ENCODE measurements around the gene CISTR. TPM values are rescaled to one million over a fixed set of nuclear protein-coding genes. Genes with fewer than 3 reads are reported as not detected.

CISTR gene
- total RNA-seq (2014; rRNA removed; shearing (Covaris generic)) (not detected in 2 replicates), polyA plus RNA-seq (2016; fragmentation: Nextera tagmentation; extraction: Ambion mirVana) (not detected in 2 replicates)
- long read RNA-seq, result 0 reads

GRCh38 chr12:53751336-53752191 is at the start of gene CISTR:
Gene CISTR, minus strand, starts transcription at chr12:53751979.
- H3K9me3 Mint-ChIP-seq, result no peaks in the 10 kb centered on the region
- H2AFZ ChIP-seq, result peak within 1 kb of the TSS; percentile 94
- H3K4me1 Mint-ChIP-seq, result peaks cover 3% of the 10 kb centered on the region
- H3K79me2 ChIP-seq (replicated peaks; ENCODE audit: insufficient read depth), result no peaks in the 10 kb centered on the region
- 0 out of 2 replicates have a peak, but pooled peaks cover 17% of the 10 kb centered on the region for H3F3A ChIP-seq (replicated peaks; ENCODE audit: low read depth)
- ATAC-seq, result peak; percentile 20
- H3K9me2 ChIP-seq (ENCODE audit: insufficient read depth), result no peaks in the 10 kb centered on the region
- H3K4me3 Mint-ChIP-seq, result no peak within 1 kb of the TSS
- H3K36me3 ChIP-seq (ENCODE audit: insufficient read depth), result no peaks in the 10 kb centered on the region
- H3K4me2 ChIP-seq, result peak within 1 kb of the TSS; percentile 91
- no peak within 1 kb of the TSS for H3K27ac Mint-ChIP-seq
- DNase-seq (ENCODE audit: low spot score), result peak; percentile 80
- no peaks in the 10 kb centered on the region; the same call in 1 of the 2 replicates for H4K20me1 ChIP-seq (replicated peaks; ENCODE audit: insufficient read depth)
- TF ChIP-seq EZH2 (IDR thresholded peaks at IDR 0.05; ENCODE audit: low read depth, unreplicated experiment), result peak; percentile 83
- TF ChIP-seq ETS1 (IDR thresholded peaks at IDR 0.05), result no peak
- H3K4me3 ChIP-seq, result peak within 1 kb of the TSS; percentile 76
- H3K36me3 Mint-ChIP-seq (ENCODE audit: low read depth), result no peaks in the 10 kb centered on the region
- H3K4me1 ChIP-seq (ENCODE audit: insufficient read depth), result peaks cover 62% of the 10 kb centered on the region
- H3K27me3 Mint-ChIP-seq (ENCODE audit: insufficient read depth, low read depth, poor library complexity), result peaks cover 3% of the 10 kb centered on the region
- no peak within 1 kb of the TSS for H3K27ac ChIP-seq (ENCODE audit: low read depth)
- peaks cover 98% of the 10 kb centered on the region for H3K27me3 ChIP-seq (ENCODE audit: insufficient read depth)

DNA sequence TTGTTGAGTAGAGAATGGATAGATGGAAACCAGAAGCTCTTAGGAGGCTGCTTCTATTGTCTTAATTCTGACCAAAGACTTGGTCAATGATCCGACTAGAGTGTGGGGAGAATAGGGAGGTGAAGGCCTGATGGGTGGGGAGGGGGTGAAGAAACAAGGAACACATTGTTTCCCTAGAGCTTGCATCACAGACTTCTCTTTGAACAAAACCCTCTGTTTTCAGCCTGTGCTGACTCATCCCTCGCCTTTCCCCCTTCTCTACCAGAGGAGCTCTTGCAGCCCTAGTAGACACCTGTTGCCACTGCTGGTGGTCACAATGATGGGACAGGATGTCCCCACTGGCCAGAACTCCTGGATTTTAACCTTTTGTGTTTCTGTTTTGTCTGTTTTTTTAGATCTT is 46.8 kb upstream of the CISTR start:
- DNase-seq (ENCODE audit: low spot score), result no peak
- no peak overlapping the region for H3K4me2 ChIP-seq
- H3K4me3 ChIP-seq, result no peak overlapping the region
- H3F3A ChIP-seq (replicated peaks; ENCODE audit: low read depth), result no peaks in the 10 kb centered on the region
- Mint-ChIP-seq H3K36me3 (ENCODE audit: low read depth) (no peaks in the 10 kb centered on the region), H3K4me3 (no peak overlapping the region), H3K4me1 (no peaks in the 10 kb centered on the region; the same call in 2 of the 3 replicates), H3K9me3 (no peaks in the 10 kb centered on the region), H3K27me3 (ENCODE audit: insufficient read depth, low read depth, poor library complexity) (peaks cover 3% of the 10 kb centered on the region), H3K27ac (no peak overlapping the region)
- H3K27me3 ChIP-seq (ENCODE audit: insufficient read depth), result peaks cover 56% of the 10 kb centered on the region
- H2AFZ ChIP-seq, result no peak overlapping the region; the same call in 1 of the 2 replicates
- no peaks in the 10 kb centered on the region for H3K79me2 ChIP-seq (replicated peaks; ENCODE audit: insufficient read depth)
- no peak for ATAC-seq
- no peaks in the 10 kb centered on the region for H3K36me3 ChIP-seq (ENCODE audit: insufficient read depth)
- no peaks in the 10 kb centered on the region for H4K20me1 ChIP-seq (replicated peaks; ENCODE audit: insufficient read depth)
- no peak overlapping the region for H3K27ac ChIP-seq (ENCODE audit: low read depth)
- H3K4me1 ChIP-seq (ENCODE audit: insufficient read depth), result no peaks in the 10 kb centered on the region
- peaks cover 3% of the 10 kb centered on the region; the same call in 1 of the 2 replicates for H3K9me2 ChIP-seq (ENCODE audit: insufficient read depth)
- TF ChIP-seq ETS1 (IDR thresholded peaks at IDR 0.05) (no peak), JUNB (IDR thresholded peaks at IDR 0.05; ENCODE audit: unreplicated experiment) (no peak), ZNF331 (CRISPR knock-in tag; IDR thresholded peaks at IDR 0.05; ENCODE audit: low read depth) (no peak), ZNF462 (CRISPR knock-in tag; IDR thresholded peaks at IDR 0.05) (no peak), POLR2AphosphoS5 (IDR thresholded peaks at IDR 0.05; ENCODE audit: low read depth) (no peak), EZH2phosphoT487 (IDR thresholded peaks at IDR 0.05; ENCODE audit: unreplicated experiment) (no peak), NANOG (IDR thresholded peaks at IDR 0.05; ENCODE audit: borderline replicate concordance) (no peak)

Data from GM23338 (cell line).